ENCODE results near the gene L3MBTL1.
A peak's percentile ranks its signal among the peaks of the same experiment; 100 is the strongest.

Gene L3MBTL1

DNA sequence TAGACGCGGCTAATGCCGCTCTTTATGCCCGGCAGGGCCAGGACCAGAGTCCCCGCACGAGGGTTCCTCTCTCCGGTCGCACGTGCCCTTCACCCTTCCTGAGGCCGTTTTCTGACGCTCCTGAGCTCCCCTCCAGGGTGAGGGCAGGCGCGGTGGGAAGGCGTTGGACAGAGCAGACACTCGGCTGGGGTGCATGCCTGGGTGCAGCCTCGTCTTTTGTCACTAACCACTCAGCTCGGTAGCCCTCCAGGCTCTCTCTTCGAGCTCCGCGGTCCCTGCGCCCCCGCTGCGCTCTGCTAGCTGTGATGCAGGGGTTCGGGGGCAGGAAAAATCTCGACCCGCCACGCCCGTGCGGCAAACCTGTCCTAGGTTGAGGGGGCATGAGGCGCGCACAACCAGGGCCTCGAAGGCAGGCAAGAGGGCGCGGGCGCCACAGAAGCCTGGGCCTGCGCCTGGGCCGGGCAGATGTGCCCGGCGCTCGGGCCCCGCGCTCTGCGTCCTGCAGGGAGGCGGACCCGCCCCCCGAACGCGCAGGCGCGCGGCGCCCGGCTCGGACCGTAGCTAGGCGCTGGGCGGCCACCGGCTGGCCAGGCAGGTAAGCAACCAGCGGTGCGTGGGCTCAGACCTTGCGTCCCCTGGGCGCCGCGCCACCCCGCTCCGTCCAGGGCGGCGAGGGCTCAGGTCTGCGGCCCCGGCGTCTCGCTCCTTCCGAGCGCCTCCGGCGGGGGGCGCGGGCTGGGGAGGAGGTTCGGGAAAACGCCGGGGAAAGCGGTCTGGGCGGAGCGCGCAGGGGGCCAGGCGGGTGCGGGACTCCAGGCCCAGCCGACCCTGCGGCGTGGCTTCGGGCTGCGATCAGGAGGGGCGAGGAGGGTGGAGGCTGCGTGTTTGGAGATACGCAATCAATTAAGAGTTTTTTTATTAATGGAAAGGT is at the start of gene L3MBTL1:
Gene L3MBTL1 (plus strand): TSS at position 548 of the 931 bp plus-strand sequence. CDS start 5,807 bp downstream, outside the sequence.
- peak within 1 kb of the TSS; percentile 11 for H3K4me3 ChIP-seq (ENCODE audit: low read depth, low read length)
- TF ChIP-seq, protein P1, sequence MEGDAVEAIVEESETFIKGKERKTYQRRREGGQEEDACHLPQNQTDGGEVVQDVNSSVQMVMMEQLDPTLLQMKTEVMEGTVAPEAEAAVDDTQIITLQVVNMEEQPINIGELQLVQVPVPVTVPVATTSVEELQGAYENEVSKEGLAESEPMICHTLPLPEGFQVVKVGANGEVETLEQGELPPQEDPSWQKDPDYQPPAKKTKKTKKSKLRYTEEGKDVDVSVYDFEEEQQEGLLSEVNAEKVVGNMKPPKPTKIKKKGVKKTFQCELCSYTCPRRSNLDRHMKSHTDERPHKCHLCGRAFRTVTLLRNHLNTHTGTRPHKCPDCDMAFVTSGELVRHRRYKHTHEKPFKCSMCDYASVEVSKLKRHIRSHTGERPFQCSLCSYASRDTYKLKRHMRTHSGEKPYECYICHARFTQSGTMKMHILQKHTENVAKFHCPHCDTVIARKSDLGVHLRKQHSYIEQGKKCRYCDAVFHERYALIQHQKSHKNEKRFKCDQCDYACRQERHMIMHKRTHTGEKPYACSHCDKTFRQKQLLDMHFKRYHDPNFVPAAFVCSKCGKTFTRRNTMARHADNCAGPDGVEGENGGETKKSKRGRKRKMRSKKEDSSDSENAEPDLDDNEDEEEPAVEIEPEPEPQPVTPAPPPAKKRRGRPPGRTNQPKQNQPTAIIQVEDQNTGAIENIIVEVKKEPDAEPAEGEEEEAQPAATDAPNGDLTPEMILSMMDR (IDR thresholded peaks at IDR 0.05; ENCODE audit: borderline replicate concordance, insufficient read depth, low read depth, low read length), result no peak

DNA sequence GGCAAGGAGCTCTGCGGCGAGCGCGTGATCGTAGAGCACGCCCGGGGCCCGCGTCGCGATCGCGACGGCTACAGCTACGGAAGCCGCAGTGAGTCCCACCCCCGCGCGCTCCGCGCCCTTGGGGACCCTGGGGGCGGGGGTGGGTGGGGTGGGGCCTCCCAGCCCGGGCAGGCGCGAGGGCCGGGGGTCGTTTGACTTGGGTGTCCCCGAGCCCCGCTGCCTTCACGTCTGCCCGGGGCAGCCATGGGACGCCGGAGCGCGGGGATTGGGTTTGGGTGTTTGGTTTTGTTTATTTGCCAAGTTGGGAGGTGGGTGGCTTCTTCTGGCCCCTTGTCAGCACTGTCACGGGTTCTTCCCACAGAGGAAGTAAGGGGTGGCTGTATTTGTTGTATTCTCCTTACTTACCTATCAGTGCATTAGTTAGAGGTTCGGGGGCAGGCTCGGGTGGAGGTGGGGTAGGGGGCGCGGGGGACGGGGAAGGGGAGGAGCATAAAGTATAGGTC is 49.0 kb upstream of the L3MBTL1 start:
- H3K4me3 ChIP-seq (ENCODE audit: low read depth, low read length), result peak overlapping the region; percentile 85
- TF ChIP-seq, protein P1 (IDR thresholded peaks at IDR 0.05; ENCODE audit: borderline replicate concordance, insufficient read depth, low read depth, low read length), result no peak

DNA sequence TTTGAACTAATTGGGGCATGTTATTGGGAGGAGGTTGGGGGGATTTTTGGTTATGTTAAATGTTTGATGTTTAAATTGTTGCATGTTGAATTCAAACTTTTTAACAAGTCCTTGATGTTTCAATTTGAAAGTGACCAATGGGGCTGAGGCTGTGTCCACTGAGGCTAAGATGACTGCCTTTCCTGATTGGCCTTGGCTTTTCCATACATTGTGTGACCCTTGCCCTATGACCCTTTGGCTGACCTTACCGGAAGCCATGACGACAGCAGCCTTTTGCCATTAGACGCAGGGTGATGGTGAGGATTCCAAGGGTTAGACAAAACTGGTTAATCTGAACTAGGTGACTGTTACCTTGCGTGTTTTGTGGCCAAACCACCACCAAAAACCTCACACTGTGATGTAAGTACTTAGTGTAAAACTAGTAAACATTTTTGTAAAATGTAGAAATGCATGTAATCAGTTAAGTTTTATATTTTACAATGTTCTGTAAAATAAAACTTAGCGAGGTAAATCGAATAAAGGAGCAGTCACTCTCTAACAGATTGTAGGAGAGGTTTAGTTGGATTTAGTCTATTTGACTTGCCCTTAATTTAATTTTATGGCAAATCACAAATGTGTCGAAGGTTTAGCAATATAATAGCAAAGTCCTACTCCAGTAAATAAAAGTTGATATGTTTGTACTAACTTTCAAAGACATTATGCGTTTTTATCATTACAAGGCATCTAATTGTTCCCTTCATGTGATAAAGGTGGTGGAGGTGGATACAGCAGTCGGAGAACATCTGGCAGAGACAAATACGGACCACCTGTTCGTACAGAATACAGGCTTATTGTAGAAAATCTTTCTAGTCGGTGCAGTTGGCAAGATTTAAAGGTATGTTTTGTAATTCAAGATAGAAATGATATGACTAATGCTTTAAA is 48.2 kb upstream of the L3MBTL1 start:
- peak overlapping the region; percentile 17 for H3K4me3 ChIP-seq (ENCODE audit: low read depth, low read length)
- TF ChIP-seq, protein P1 (IDR thresholded peaks at IDR 0.05; ENCODE audit: borderline replicate concordance, insufficient read depth, low read depth, low read length), result no peak

DNA sequence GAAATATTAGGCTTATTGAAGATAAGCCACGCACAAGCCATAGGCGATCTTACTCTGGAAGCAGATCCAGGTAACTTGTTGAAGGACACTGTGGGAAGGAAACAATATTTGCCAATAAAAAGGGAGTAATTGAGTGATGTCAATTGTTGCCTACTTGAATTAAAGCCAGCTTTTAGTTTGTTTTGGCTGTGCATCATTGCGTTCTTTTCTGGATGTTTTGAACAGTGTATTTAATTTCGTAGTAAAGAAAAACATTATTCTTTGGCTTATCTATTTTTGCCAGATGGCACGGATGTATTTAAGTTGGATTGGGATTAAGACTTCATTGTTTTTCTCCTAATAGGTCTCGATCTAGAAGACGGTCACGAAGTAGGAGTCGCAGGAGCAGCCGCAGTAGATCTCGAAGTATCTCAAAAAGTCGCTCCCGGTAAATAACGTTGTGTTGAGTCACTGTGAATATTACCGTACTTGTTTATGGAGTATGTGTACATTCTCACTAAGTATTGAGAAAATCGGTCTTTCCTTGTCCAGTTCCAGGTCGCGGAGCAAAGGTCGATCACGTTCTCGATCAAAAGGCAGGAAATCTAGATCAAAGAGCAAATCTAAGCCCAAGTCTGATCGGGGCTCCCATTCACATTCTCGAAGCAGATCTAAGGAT is 47.2 kb upstream of the L3MBTL1 start:
- no peak overlapping the region for H3K4me3 ChIP-seq (ENCODE audit: low read depth, low read length)
- TF ChIP-seq, protein P1 (IDR thresholded peaks at IDR 0.05; ENCODE audit: borderline replicate concordance, insufficient read depth, low read depth, low read length), result no peak

DNA sequence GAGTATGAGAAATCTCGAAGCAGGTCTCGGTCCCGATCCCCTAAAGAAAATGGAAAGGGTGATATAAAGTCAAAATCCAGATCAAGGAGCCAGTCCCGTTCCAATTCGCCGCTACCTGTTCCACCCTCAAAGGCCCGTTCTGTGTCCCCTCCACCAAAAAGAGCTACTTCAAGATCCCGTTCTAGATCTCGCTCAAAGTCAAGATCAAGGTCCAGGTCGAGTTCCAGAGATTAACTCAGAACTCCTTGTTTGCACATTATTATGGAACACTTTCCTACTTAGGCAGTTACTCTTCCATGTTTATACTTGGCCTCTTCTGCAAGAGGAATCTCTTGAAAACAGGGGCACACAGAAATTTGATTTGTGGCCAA is 46.7 kb upstream of the L3MBTL1 start:
- TF ChIP-seq, protein P1 (IDR thresholded peaks at IDR 0.05; ENCODE audit: borderline replicate concordance, insufficient read depth, low read depth, low read length), result no peak
- no peak overlapping the region for H3K4me3 ChIP-seq (ENCODE audit: low read depth, low read length)

DNA sequence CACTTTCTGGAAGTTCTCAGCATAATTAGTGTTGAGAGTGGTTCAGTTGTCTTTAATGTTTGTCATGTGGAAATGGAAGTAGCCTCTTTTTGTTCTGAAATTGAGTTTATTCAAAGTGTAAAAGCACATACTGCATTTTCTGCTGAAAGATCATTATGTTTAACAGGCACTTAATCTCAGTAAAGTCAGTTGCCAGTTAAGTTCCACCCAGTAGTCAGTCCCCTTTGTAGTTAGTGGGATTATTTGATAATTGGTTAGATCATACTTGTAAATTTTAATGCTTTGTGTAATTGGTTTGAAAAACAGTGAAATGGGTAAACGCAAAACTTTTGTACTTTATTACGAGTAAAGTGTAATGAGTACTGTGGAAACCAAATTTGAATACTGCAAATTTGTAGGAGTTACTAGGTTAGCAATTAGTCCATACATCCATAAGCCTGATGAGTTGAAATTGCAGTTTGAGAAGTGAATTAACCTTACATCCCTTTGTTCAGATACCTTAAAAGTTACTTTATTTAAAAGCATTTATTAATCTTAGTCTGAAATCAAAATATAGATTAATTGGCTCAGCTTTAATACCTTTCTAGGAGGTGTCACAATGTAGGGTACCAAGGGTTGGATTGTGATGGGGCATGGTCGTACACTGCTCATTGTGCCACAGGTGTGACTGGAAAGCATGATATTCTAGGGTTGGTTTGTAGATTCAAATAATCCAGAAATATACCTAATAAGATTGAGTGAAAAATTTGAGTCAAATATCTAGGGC is 45.4 kb upstream of the L3MBTL1 start:
- TF ChIP-seq, protein P1 (IDR thresholded peaks at IDR 0.05; ENCODE audit: borderline replicate concordance, insufficient read depth, low read depth, low read length), result no peak

More for the DNA sequence above, 45.4 kb upstream of the L3MBTL1 start:
- no peak overlapping the region for H3K4me3 ChIP-seq (ENCODE audit: low read depth, low read length)
